GM12892 (cell line): Measurements from ENCODE around the gene NFKBIB.

Source experiments
- POLR2A ChIP-seq: IDR thresholded peaks from 2 replicates; pipeline ENCODE4 v1.6.1; 2011; ENCODE audit warnings: low read depth, low read length, control low read depth
- POLR2AphosphoS5 ChIP-seq: IDR thresholded peaks from 2 replicates; pipeline ENCODE4 v1.6.1; 2011; ENCODE audit warnings: low read depth, low read length, control low read depth

DNA sequence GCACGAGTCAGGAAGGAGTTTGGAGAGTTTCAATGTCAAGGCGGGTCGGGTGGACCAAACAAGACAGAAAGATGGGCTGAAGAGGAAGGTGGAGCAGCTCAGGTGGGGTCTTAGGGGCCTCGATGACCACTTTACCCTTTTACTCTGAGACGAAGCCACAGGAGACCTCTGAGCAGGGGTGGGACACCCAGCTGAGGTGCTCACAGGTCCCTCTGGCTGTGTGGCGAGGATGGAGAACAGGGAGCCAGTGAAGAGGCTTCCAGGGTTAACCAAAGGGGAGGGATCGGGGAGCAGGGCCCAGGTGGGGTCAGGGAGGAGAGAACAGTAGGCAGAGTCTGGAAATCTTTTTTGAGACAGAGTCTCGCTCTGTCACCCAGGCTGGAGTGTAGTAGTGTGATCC, 14.2 kb downstream of the NFKBIB start:
- TF ChIP-seq POLR2A (no peak), POLR2AphosphoS5 (no peak)
